Left kidney (tissue), 8 donors: ENCODE data around the gene ZNF85. TPM values are rescaled to one million over a fixed set of nuclear protein-coding genes. Genes with fewer than 3 reads are reported as not detected.
"Not testable (repeated sequence)": the region's sequence is repeated elsewhere in the genome, so short reads cannot be mapped to it uniquely, and the experiment has no call there.

ENCODE experiments used
- DNase-seq: peaks from one replicate; pipeline ENCODE4 v3.0.0-alpha.2; 2013
- long read RNA-seq, 8 donors: transcript quantifications; one replicate each; lab custom pipeline, GENCODE V29; 2026
- polyA plus RNA-seq: library from polyadenylated mRNA; unstranded; fragments of 120-200 nt; gene quantifications from one replicate; pipeline ENCODE4 v1.2.1, GENCODE V29; 2013; ENCODE audit not compliant: insufficient read length

Gene ZNF85
- polyA plus RNA-seq, result 26.1 TPM
- long read RNA-seq, donor 1, transcript ZNF85-202 (4 exons, 2,296 nt), result major isoform, 6 of 12 reads
- long read RNA-seq, donor 1, partial matches to known transcripts, result 0 of 12 reads
- long read RNA-seq, donor 1, other reads (novel, unspliced or antisense), result 0 of 12 reads
- long read RNA-seq, donor 2, transcript ZNF85-201 (4 exons, 1,531 nt), result major isoform, 5 of 9 reads
- long read RNA-seq, donor 2, partial matches to known transcripts, result 0 of 9 reads
- long read RNA-seq, donor 2, other reads (novel, unspliced or antisense), result 0 of 9 reads
- long read RNA-seq, donor 3, transcript ZNF85-201 (4 exons, 1,531 nt), result major isoform, 5 of 8 reads
- long read RNA-seq, donor 3, partial matches to known transcripts, result 0 of 8 reads
- long read RNA-seq, donor 3, other reads (novel, unspliced or antisense), result 0 of 8 reads
- long read RNA-seq, donor 4, partial matches to known transcripts, result 0 of 2 reads
- long read RNA-seq, donor 4, other reads (novel, unspliced or antisense), result 0 of 2 reads
- long read RNA-seq, donor 5, transcript ZNF85-201 (4 exons, 1,531 nt), result major isoform, 13 of 14 reads
- long read RNA-seq, donor 5, partial matches to known transcripts, result 0 of 14 reads
- long read RNA-seq, donor 5, other reads (novel, unspliced or antisense), result 0 of 14 reads
- long read RNA-seq, donor 6, partial matches to known transcripts, result 0 of 7 reads
- long read RNA-seq, donor 6, other reads (novel, unspliced or antisense), result 0 of 7 reads
- long read RNA-seq, donor 7, transcript ZNF85-202 (4 exons, 2,296 nt), result major isoform, 6 of 10 reads
- long read RNA-seq, donor 7, partial matches to known transcripts, result 0 of 10 reads
- long read RNA-seq, donor 7, other reads (novel, unspliced or antisense), result 0 of 10 reads
- long read RNA-seq, donor 8, partial matches to known transcripts, result 0 of 3 reads
- long read RNA-seq, donor 8, other reads (novel, unspliced or antisense), result 0 of 3 reads

- peak; percentile 92 for DNase-seq
Measured at GRCh38 chr19:20923077-20923871, at the start of gene ZNF85. Gene ZNF85 (plus strand): TSS chr19:20923251. CDS start chr19:20923401, 150 bp downstream.

- DNase-seq, result no peak
Measured at GRCh38 chr19:20879501-20879900, 43.5 kb upstream of the ZNF85 start.

- DNase-seq, result no peak
Measured at GRCh38 chr19:20912973-20913372, 10.1 kb upstream of the ZNF85 start.

DNA sequence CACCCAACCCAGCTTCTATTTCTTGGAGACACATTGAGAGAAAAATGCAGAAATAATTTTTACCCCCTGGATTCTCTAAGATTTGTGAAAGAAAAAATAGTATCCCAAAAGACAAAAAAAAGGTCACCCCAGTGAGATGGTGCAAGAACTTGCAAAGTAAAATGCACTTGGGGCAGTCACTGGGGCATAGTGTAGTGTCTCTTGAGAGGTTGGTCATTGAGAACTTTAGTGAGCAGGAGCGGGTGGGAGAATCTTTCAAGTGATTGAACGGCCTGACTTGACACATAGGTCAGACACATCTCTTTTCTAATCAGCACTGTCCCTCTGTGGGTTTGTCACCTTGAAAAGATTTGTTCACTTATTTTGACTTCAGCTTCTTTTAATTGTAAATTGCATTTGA is 2.4 kb downstream of the ZNF85 start:
- DNase-seq, result no peak

- DNase-seq, result no peak
Measured at GRCh38 chr19:20926796-20927195, 3.7 kb downstream of the ZNF85 start.

DNA sequence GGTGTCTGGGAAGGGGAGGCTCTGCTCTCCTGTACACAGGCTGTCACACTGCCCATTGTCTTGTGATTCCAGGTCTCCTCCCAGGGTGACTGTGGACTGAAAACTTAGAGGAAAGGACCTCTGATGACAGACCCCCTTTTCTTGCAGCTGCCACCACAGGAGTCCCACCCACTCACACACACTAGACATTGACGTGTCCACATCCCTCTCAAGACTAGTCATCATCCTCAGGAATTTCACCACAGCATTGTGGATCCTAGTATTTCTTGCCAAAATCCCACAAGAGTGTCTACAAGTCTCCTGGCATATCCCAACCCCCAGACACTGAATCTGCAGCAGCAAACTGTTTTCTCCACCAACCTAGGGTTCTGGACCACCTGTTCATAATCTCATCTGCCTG is 5.3 kb downstream of the ZNF85 start:
- DNase-seq, result no peak

DNA sequence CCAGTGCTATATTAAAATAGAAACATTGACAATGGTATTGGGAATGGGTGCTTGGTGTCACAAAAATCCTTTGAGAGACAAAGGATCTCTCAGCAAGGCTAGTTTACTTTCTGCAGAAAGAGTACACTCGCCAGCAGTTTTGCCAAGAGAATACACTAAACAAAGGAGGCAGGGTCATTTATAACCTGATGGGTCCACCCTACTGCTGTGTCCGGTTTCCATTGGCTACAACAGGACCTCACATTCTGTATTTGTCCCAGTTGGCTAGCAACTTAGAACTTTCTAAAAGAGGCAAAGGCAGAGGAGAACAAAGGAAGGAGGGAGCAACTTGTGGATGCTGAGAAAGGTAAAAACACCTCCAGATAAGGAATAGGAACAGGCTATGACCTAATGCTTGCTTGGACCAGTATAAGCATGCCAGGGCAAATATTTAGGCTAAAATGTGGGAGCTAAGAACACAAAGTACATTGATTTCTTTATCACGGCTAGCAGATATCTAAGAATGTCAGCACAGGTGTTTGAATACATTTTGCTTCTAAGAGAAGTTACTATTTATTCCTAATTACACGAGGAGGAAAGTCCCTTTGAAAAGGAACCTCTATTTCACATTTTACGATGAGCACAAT is 13.4 kb downstream of the ZNF85 start:
- DNase-seq, result not testable (repeated sequence)

GRCh38 chr19:20952561-20953095 is 29.6 kb downstream of the ZNF85 start:
- DNase-seq, result not testable (repeated sequence)

DNA sequence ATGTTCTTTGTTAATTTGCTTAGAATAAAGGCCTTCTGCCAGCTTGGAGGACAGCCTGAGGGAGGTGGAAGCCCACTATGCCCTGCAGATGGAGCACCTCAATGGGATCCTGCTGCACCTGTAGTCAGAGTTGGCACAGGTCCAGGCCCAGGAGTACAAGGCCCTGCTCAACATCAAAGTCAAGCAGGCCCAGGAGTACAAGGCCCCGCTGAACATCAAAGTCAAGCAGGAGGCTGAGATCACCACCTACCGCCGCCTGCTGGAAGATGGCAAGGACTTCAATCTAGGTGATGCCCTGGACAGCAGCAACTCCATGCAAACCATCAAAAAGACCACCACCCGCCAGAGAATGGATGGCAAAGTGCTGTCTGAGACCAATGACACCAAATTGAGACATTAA is 41.7 kb downstream of the ZNF85 start:
- DNase-seq, result no peak

- DNase-seq, result no peak
Measured at GRCh38 chr19:20968092-20968491, 45.0 kb downstream of the ZNF85 start.

- no peak for DNase-seq
Measured at GRCh38 chr19:20969498-20969897, 46.4 kb downstream of the ZNF85 start.

DNA sequence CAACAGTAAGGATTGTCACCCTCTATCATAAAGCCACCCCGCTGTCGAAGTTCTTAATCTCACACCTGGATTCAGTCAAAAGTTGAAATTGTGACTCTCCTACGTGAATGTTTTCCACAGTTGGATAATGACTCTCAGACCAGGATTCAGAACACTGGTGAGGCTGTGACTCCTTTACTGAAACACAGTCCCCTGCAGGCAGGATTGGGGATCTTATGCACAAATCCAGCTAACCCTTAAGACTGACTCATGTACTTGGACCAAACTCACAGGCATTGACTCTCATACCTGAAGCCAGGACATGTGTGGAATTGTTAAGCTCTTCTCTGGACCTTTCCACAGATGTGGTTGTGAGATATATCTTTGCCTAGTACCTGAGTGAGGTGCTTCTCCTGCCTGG is 46.8 kb downstream of the ZNF85 start:
- DNase-seq, result no peak

DNA sequence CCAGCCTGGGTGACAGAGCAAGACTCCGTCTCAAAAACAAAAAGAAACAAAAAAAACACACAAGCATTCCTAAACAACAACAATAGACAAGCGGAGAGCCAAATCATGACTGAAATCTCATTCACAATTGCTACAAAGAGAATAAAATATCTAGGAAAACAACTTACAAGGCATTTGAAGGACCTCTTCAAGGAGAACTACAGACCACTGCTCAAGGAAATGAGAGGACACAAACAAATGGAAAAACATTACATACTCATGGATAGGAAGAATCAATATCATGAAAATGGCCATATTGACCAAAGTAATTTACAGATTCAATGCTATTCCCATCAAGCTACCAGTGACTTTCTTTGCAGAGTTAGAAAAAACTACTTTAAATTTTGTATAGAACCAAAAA is 69.7 kb downstream of the ZNF85 start:
- not testable (repeated sequence) for DNase-seq

- DNase-seq, result peak; percentile 97
Measured at GRCh38 chr19:20999731-21000352, 76.8 kb downstream of the ZNF85 start.

Other genes starting within 250 kb of the ZNF85 start
- gene ZNF66, start 146.9 kb upstream of the ZNF85 start, polyA plus RNA-seq, result 10.5 TPM
- gene ZNF430, start 97.4 kb downstream of the ZNF85 start, polyA plus RNA-seq, result 13.4 TPM
- gene ZNF714, start 159.0 kb downstream of the ZNF85 start, polyA plus RNA-seq, result 29.9 TPM
- 37.5 TPM for gene ZNF431, start 218.8 kb downstream of the ZNF85 start, polyA plus RNA-seq